ENCODE data around the gene ZPR1. TPM values are rescaled to one million over a fixed set of nuclear protein-coding genes. Genes with fewer than 3 reads are reported as not detected.

The ZPR1 gene
- total and polyA plus RNA-seq, 4 donors = 9.4 to 56.1 (median 18.3) TPM

GRCh38 chr11:116773203-116774097 lies 14.4 kb downstream of the ZPR1 start:
- H3K27ac ChIP-seq (ENCODE audit: low read depth in 1 of 2, low read length in 2 of 2) = peak overlapping the region; percentile 95
- WGBS = 4% methylated on average over 25 of the region's 25 CpGs
- H3K9ac ChIP-seq (ENCODE audit: low read depth in 1 of 2, low read length in 2 of 2) = peak overlapping the region; percentile 68 to 94
- no peaks in the 10 kb centered on the region for H3K27me3 ChIP-seq (ENCODE audit: control insufficient read depth in 4 of 4, insufficient read depth in 4 of 4, low read length in 3 of 4)
- H3K36me3 ChIP-seq (ENCODE audit: control insufficient read depth in 4 of 4, insufficient read depth in 3 of 4, low read depth in 1 of 4, low read length in 3 of 4) = peaks cover 3 to 20% (median 12%) of the 10 kb centered on the region in 4 donors
- DNase-seq (ENCODE audit: low spot score) = no peak
- peak overlapping the region; percentile 76 to 99 (median 79) for H3K4me3 ChIP-seq (ENCODE audit: low read depth in 1 of 3, low read length in 3 of 3)
- no peaks in the 10 kb centered on the region for H3K9me3 ChIP-seq (ENCODE audit: control insufficient read depth in 4 of 4, low read length in 3 of 4)
- TF ChIP-seq FOXA2 (IDR thresholded peaks at IDR 0.05) (no peak), RXRA (IDR thresholded peaks at IDR 0.05) (peak in 1 of 2 donors; percentile 7), HNF4A (conservative IDR thresholded peaks at IDR 0.05) (no peak), HNF4G (IDR thresholded peaks at IDR 0.05) (no peak), EGR1 (IDR thresholded peaks at IDR 0.05; ENCODE audit: low read depth in 2 of 2) (no peak)
- TF ChIP-seq, protein P1, sequence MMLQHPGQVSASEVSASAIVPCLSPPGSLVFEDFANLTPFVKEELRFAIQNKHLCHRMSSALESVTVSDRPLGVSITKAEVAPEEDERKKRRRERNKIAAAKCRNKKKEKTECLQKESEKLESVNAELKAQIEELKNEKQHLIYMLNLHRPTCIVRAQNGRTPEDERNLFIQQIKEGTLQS (IDR thresholded peaks at IDR 0.05) = no peak
- TF ChIP-seq, protein P2, sequence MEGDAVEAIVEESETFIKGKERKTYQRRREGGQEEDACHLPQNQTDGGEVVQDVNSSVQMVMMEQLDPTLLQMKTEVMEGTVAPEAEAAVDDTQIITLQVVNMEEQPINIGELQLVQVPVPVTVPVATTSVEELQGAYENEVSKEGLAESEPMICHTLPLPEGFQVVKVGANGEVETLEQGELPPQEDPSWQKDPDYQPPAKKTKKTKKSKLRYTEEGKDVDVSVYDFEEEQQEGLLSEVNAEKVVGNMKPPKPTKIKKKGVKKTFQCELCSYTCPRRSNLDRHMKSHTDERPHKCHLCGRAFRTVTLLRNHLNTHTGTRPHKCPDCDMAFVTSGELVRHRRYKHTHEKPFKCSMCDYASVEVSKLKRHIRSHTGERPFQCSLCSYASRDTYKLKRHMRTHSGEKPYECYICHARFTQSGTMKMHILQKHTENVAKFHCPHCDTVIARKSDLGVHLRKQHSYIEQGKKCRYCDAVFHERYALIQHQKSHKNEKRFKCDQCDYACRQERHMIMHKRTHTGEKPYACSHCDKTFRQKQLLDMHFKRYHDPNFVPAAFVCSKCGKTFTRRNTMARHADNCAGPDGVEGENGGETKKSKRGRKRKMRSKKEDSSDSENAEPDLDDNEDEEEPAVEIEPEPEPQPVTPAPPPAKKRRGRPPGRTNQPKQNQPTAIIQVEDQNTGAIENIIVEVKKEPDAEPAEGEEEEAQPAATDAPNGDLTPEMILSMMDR (IDR thresholded peaks at IDR 0.05; ENCODE audit: low read depth, low read length, missing input control) = no peak
- TF ChIP-seq, protein P3, sequence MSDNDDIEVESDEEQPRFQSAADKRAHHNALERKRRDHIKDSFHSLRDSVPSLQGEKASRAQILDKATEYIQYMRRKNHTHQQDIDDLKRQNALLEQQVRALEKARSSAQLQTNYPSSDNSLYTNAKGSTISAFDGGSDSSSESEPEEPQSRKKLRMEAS (IDR thresholded peaks at IDR 0.05) = peak; percentile 20
- H3K4me1 ChIP-seq (ENCODE audit: control insufficient read depth in 4 of 4, insufficient read depth in 4 of 4, low read length in 3 of 4) = peaks cover 11 to 32% (median 22%) of the 10 kb centered on the region in 4 donors

DNA sequence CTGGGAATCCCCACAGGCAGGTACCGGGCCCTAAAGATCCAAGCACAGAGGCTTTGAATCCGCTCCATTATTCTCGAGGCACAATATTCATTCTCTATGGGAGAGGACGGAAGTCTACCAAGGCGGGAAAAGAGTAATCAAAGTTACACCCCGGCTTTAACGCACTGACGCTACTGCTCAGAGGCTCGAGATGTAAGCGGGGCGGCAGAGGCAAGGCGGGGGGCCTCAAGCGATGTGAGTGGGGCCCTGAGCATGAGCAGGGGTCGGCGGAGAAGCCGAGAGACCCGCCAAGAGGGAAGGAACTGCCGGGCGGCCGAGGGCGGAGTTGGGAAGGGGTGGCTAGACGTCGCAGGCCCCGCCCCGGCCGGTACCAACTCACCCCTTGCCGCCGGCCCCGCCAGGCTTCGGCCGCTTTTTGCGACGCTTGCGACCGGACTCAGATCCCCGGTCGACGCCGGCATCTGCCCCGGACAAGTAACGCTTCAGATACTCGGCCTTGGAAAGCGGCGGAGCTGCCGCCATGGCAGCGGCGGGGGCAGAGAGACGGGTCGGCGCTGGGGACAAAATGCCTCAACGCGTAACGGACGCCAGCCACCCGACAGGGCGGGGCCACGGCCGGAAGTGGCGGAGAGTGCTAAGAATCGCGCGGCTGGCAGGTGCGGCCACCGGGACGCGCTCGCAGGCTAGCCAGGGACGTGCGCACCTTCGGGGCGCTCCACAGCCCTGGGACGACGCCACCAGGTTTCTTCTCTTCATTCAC lies 15.2 kb downstream of the ZPR1 start, which contains the start of gene BUD13:
BUD13 (minus strand) TSS at position 545 of the 760 bp plus-strand sequence; CDS start at position 522, 23 bp downstream.
- Histone ChIP-seq H3K4me1 (ENCODE audit: control insufficient read depth in 4 of 4, insufficient read depth in 4 of 4, low read length in 3 of 4) (peaks cover 11 to 32% (median 22%) of the 10 kb centered on the region in 4 donors), H3K4me3 (ENCODE audit: low read depth in 1 of 3, low read length in 3 of 3) (peak within 1 kb of the TSS; percentile 76 to 99 (median 79)), H3K9me3 (ENCODE audit: control insufficient read depth in 4 of 4, low read length in 3 of 4) (no peaks in the 10 kb centered on the region), H3K36me3 (ENCODE audit: control insufficient read depth in 4 of 4, insufficient read depth in 3 of 4, low read depth in 1 of 4, low read length in 3 of 4) (peaks cover under 1 to 12% (median 5%) of the 10 kb centered on the region in 4 donors), H3K9ac (ENCODE audit: low read depth in 1 of 2, low read length in 2 of 2) (peak within 1 kb of the TSS; percentile 83 to 94), H3K27me3 (ENCODE audit: control insufficient read depth in 4 of 4, insufficient read depth in 4 of 4, low read length in 3 of 4) (no peaks in the 10 kb centered on the region), H3K27ac (ENCODE audit: low read depth in 1 of 2, low read length in 2 of 2) (peak within 1 kb of the TSS; percentile 95)
- under 1% methylated on average over 73 of the region's 73 CpGs for WGBS
- peak; percentile 66 for TF ChIP-seq SP1 (IDR thresholded peaks at IDR 0.05)
- no peak for TF ChIP-seq FOXA1 (IDR thresholded peaks at IDR 0.05)
- TF ChIP-seq HNF4A (conservative IDR thresholded peaks at IDR 0.05) = no peak
- TF ChIP-seq, protein P4, sequence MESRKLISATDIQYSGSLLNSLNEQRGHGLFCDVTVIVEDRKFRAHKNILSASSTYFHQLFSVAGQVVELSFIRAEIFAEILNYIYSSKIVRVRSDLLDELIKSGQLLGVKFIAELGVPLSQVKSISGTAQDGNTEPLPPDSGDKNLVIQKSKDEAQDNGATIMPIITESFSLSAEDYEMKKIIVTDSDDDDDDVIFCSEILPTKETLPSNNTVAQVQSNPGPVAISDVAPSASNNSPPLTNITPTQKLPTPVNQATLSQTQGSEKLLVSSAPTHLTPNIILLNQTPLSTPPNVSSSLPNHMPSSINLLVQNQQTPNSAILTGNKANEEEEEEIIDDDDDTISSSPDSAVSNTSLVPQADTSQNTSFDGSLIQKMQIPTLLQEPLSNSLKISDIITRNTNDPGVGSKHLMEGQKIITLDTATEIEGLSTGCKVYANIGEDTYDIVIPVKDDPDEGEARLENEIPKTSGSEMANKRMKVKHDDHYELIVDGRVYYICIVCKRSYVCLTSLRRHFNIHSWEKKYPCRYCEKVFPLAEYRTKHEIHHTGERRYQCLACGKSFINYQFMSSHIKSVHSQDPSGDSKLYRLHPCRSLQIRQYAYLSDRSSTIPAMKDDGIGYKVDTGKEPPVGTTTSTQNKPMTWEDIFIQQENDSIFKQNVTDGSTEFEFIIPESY (IDR thresholded peaks at IDR 0.05) = peak; percentile 86
- TF ChIP-seq YY1 (IDR thresholded peaks at IDR 0.05) = peak; percentile 98
- TF ChIP-seq, protein P3 (IDR thresholded peaks at IDR 0.05) = peak; percentile 29
- TF ChIP-seq GABPA (IDR thresholded peaks at IDR 0.05 in 1 of 2, conservative IDR thresholded peaks at IDR 0.05 in 1 of 2) = peak; percentile 43 to 86
- no peak for TF ChIP-seq RXRA (IDR thresholded peaks at IDR 0.05)
- no peak for TF ChIP-seq REST (IDR thresholded peaks at IDR 0.05)
- TF ChIP-seq, protein P2 (IDR thresholded peaks at IDR 0.05; ENCODE audit: low read depth, low read length, missing input control) = no peak
- peak; percentile 35 to 58 for TF ChIP-seq EGR1 (IDR thresholded peaks at IDR 0.05; ENCODE audit: low read depth in 2 of 2)
- peak; percentile 95 for DNase-seq (ENCODE audit: low spot score)

All from liver (tissue), 9 donors.